Epithelial cell of proximal tubule (primary cell): ENCODE results near the gene APOA4. TPM values are rescaled to one million over a fixed set of nuclear protein-coding genes. Genes with fewer than 3 reads are reported as not detected.

Experiments
- DNase-seq: peaks from one replicate; pipeline ENCODE4 v3.0.0-alpha.2; 2011; ENCODE audit warnings: low read depth
- H3K4me3 ChIP-seq: 2 replicates; pipeline ENCODE4 v1.5.1; 2011; ENCODE audit warnings: low read depth, mild to moderate bottlenecking, low read length
- total RNA-seq: library from RNA; depleted of rRNA; stranded (reverse); fragments of >200 nt; gene quantifications from 2 replicates; pipeline ENCODE4 v1.2.3, GENCODE V29; 2015
- TF ChIP-seq, protein P1 (sequence below): conservative IDR thresholded peaks from 2 replicates; pipeline ENCODE4 v1.5.1; 2012; ENCODE audit warnings: low read depth, mild to moderate bottlenecking, low read length

APOA4 gene
- total RNA-seq, 1 donor from 2014 or later = not detected

DNA sequence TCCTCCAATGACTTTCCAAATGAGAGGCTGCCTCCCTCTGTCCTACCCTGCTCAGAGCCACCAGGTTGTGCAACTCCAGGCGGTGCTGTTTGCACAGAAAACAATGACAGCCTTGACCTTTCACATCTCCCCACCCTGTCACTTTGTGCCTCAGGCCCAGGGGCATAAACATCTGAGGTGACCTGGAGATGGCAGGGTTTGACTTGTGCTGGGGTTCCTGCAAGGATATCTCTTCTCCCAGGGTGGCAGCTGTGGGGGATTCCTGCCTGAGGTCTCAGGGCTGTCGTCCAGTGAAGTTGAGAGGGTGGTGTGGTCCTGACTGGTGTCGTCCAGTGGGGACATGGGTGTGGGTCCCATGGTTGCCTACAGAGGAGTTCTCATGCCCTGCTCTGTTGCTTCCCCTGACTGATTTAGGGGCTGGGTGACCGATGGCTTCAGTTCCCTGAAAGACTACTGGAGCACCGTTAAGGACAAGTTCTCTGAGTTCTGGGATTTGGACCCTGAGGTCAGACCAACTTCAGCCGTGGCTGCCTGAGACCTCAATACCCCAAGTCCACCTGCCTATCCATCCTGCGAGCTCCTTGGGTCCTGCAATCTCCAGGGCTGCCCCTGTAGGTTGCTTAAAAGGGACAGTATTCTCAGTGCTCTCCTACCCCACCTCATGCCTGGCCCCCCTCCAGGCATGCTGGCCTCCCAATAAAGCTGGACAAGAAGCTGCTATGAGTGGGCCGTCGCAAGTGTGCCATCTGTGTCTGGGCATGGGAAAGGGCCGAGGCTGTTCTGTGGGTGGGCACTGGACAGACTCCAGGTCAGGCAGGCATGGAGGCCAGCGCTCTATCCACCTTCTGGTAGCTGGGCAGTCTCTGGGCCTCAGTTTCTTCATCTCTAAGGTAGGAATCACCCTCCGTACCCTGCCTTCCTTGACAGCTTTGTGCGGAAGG, 9.5 kb upstream of the APOA4 start:
- TF ChIP-seq, protein P1, sequence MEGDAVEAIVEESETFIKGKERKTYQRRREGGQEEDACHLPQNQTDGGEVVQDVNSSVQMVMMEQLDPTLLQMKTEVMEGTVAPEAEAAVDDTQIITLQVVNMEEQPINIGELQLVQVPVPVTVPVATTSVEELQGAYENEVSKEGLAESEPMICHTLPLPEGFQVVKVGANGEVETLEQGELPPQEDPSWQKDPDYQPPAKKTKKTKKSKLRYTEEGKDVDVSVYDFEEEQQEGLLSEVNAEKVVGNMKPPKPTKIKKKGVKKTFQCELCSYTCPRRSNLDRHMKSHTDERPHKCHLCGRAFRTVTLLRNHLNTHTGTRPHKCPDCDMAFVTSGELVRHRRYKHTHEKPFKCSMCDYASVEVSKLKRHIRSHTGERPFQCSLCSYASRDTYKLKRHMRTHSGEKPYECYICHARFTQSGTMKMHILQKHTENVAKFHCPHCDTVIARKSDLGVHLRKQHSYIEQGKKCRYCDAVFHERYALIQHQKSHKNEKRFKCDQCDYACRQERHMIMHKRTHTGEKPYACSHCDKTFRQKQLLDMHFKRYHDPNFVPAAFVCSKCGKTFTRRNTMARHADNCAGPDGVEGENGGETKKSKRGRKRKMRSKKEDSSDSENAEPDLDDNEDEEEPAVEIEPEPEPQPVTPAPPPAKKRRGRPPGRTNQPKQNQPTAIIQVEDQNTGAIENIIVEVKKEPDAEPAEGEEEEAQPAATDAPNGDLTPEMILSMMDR = no peak
- H3K4me3 ChIP-seq = no peak overlapping the region
- no peak for DNase-seq

DNA sequence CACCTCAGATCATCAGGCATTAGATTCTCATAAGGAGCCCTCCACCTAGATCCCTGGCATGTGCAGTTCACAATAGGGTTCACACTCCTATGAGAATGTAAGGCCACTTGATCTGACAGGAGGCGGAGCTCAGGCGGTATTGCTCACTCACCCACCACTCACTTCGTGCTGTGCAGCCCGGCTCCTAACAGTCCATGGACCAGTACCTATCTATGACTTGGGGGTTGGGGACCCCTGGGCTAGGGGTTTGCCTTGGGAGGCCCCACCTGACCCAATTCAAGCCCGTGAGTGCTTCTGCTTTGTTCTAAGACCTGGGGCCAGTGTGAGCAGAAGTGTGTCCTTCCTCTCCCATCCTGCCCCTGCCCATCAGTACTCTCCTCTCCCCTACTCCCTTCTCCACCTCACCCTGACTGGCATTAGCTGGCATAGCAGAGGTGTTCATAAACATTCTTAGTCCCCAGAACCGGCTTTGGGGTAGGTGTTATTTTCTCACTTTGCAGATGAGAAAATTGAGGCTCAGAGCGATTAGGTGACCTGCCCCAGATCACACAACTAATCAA, 8.8 kb upstream of the APOA4 start:
- TF ChIP-seq, protein P1 = no peak
- DNase-seq = no peak
- H3K4me3 ChIP-seq = no peak overlapping the region

DNA sequence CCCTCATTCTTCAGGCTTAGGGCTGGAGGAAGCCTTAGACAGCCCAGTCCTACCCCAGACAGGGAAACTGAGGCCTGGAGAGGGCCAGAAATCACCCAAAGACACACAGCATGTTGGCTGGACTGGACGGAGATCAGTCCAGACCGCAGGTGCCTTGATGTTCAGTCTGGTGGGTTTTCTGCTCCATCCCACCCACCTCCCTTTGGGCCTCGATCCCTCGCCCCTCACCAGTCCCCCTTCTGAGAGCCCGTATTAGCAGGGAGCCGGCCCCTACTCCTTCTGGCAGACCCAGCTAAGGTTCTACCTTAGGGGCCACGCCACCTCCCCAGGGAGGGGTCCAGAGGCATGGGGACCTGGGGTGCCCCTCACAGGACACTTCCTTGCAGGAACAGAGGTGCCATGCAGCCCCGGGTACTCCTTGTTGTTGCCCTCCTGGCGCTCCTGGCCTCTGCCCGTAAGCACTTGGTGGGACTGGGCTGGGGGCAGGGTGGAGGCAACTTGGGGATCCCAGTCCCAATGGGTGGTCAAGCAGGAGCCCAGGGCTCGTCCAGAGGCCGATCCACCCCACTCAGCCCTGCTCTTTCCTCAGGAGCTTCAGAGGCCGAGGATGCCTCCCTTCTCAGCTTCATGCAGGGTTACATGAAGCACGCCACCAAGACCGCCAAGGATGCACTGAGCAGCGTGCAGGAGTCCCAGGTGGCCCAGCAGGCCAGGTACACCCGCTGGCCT, 7.2 kb upstream of the APOA4 start:
- TF ChIP-seq, protein P1 = no peak
- no peak overlapping the region for H3K4me3 ChIP-seq
- no peak for DNase-seq

DNA sequence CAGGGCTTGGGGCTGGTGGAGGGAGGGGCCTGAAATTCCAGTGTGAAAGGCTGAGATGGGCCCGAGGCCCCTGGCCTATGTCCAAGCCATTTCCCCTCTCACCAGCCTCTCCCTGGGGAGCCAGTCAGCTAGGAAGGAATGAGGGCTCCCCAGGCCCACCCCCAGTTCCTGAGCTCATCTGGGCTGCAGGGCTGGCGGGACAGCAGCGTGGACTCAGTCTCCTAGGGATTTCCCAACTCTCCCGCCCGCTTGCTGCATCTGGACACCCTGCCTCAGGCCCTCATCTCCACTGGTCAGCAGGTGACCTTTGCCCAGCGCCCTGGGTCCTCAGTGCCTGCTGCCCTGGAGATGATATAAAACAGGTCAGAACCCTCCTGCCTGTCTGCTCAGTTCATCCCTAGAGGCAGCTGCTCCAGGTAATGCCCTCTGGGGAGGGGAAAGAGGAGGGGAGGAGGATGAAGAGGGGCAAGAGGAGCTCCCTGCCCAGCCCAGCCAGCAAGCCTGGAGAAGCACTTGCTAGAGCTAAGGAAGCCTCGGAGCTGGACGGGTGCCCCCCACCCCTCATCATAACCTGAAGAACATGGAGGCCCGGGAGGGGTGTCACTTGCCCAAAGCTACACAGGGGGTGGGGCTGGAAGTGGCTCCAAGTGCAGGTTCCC, 6.5 kb upstream of the APOA4 start, which contains the start of gene APOC3:
Gene APOC3, plus strand, starts transcription at position 383 of the 659 bp plus-strand sequence. CDS start 676 bp downstream, outside the sequence.
- H3K4me3 ChIP-seq = no peak within 1 kb of the TSS
- DNase-seq = no peak
- TF ChIP-seq, protein P1 = no peak

DNA sequence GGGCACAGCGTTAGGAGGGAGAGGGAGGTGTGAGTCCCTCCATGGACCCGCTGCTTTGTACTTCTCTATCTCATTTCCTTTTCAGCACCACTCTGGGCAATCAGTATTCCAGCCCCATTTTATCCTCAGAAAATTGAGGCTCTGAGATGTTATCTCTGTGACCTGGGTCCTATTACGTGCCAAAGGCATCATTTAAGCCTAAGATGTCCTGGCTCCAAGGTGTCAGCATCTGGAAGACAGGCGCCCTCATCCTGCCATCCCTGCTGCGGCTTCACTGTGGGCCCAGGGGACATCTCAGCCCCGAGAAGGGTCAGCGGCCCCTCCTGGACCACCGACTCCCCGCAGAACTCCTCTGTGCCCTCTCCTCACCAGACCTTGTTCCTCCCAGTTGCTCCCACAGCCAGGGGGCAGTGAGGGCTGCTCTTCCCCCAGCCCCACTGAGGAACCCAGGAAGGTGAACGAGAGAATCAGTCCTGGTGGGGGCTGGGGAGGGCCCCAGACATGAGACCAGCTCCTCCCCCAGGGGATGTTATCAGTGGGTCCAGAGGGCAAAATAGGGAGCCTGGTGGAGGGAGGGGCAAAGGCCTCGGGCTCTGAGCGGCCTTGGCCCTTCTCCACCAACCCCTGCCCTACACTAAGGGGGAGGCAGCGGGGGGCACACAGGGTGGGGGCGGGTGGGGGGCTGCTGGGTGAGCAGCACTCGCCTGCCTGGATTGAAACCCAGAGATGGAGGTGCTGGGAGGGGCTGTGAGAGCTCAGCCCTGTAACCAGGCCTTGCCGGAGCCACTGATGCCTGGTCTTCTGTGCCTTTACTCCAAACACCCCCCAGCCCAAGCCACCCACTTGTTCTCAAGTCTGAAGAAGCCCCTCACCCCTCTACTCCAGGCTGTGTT, 5.8 kb upstream of the APOA4 start:
- DNase-seq = no peak
- H3K4me3 ChIP-seq = no peak overlapping the region
- TF ChIP-seq, protein P1 = no peak

DNA sequence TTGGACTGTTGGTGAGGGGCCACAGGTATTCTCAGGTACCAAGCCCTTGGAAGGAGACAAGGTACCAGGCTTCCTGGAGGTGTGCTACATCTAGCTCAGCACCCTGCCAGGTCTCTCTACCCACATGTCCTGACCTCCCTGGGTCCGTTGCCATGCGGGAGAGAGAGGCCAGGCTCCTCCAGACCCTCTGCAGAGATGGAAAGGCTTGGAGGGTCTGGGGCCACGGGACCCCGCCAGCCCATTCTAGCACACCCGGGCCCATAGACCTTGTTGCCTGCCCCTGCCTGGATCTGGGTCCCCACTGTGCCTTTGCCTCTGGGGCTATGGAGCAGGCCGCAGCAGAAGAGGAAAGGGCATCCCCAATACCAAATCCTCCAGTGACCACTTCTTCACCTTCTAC, 4.4 kb upstream of the APOA4 start:
- DNase-seq = no peak
- TF ChIP-seq, protein P1 = no peak
- no peak overlapping the region for H3K4me3 ChIP-seq
